Body of pancreas (tissue), 4 donors: ENCODE measurements around the gene THY1. TPM values are rescaled to one million over a fixed set of nuclear protein-coding genes. Genes with fewer than 3 reads are reported as not detected.
"Not testable (repeated sequence)": the region's sequence is repeated elsewhere in the genome, so short reads cannot be mapped to it uniquely, and the experiment has no call there.

Experiments
- ATAC-seq: fragments of 150-250 bp; one replicate; pipeline ENCODE4 v1.9.1; 2016
- DNase-seq, 4 donors: peaks; one replicate each; pipeline ENCODE4 v3.0.0-alpha.2; 2019
- H3K27ac ChIP-seq, 4 donors: fragments of 200-600 bp; sonication (generic); 1 replicate in 3 of 4; 2 replicates in 1 of 4; pipeline versions ENCODE4 v1.5.1 to v1.6.1; 2016 to 2019; ENCODE audit warnings: mild to moderate bottlenecking in 1 of 4, mixed read lengths in 1 of 4, moderate library complexity in 1 of 4
- H3K27me3 ChIP-seq, 2 donors: fragments of 200-600 bp; sonication (generic); one replicate each; pipeline ENCODE4 v1.6.0; 2016; ENCODE audit warnings: mild to moderate bottlenecking in 1 of 2
- H3K36me3 ChIP-seq, 2 donors: fragments of 200-600 bp; sonication (generic); replicated peaks in 1 of 2; 2 replicates each; pipeline ENCODE4 v1.5.1; 2016; ENCODE audit warnings: low read depth in 2 of 2; ENCODE audit not compliant: insufficient read depth in 1 of 2
- H3K4me1 ChIP-seq: fragments of 200-600 bp; sonication (generic); one replicate; pipeline ENCODE4 v1.6.0; 2016
- H3K4me3 ChIP-seq, 2 donors: fragments of 200-600 bp; sonication (generic); 1 replicate in 1 of 2; 2 replicates in 1 of 2; pipeline ENCODE4 v1.5.1; 2016 to 2019
- H3K9me3 ChIP-seq, 3 donors: fragments of 200-600 bp; sonication (generic); 1 replicate in 2 of 3; 2 replicates in 1 of 3; pipeline ENCODE4 v1.5.1; 2016
- CTCF ChIP-seq, 7 experiments: fragments of 450-650 bp in 4 of 7; fragments of 200-600 bp in 3 of 7; sonication (generic) in 3 of 7; IDR thresholded peaks; one replicate each; pipeline ENCODE4 v1.5.1; 2016 to 2019; ENCODE audit warnings: antibody characterized with exemption in 7 of 7
- POLR2A ChIP-seq, 3 donors: fragments of 450-650 bp; IDR thresholded peaks; one replicate each; pipeline ENCODE4 v1.6.1; 2016; ENCODE audit warnings: antibody characterized with exemption in 3 of 3, mild to moderate bottlenecking in 2 of 3
- WGBS, 2 donors: methylation state at CpG; one replicate each; pipeline ENCODE4 v1.1.5; 2017; 5-methylcytosine and 5-hydroxymethylcytosine counted together
- intact Hi-C: fragments of 100-400 bp; cut with DNase I; formaldehyde crosslinking; loops from one replicate; pipeline ENCODE4 v1.15.1; 2023
- total RNA-seq, 2 donors: library from RNA; depleted of rRNA; stranded (reverse); fragments of >200 nt; gene quantifications; one replicate each; pipeline ENCODE4 v1.1.0, GENCODE V29; 2016

THY1 gene
- total RNA-seq, 2 donors from 2014 or later = 6.9 to 9.9 TPM

- Histone ChIP-seq H3K4me1 (no peaks in the 10 kb centered on the region), H3K4me3 (no peak overlapping the region), H3K27ac (no peak overlapping the region), H3K27me3 (no peaks in the 10 kb centered on the region), H3K36me3 (no peaks in the 10 kb centered on the region), H3K9me3 (no peaks in the 10 kb centered on the region)
- intact Hi-C loops = no loop called here
- DNase-seq = no peak
- no peak for TF ChIP-seq CTCF (IDR thresholded peaks at IDR 0.05)
- no peak for TF ChIP-seq POLR2A (IDR thresholded peaks at IDR 0.05)
- WGBS, 2 donors = 77 to 83% methylated on average over 8 of the region's 8 CpGs
- ATAC-seq = no peak
Measured at GRCh38 chr11:119446434-119446833, 23.5 kb upstream of the THY1 start.

GRCh38 chr11:119445850-119446249, 22.9 kb upstream of the THY1 start:
- ATAC-seq = no peak
- peak in 1 of 4 donors; percentile 39 for DNase-seq
- intact Hi-C loops = no loop called here

GRCh38 chr11:119445379-119445778, 22.4 kb upstream of the THY1 start:
- Histone ChIP-seq H3K4me3 (no peak overlapping the region), H3K36me3 (no peaks in the 10 kb centered on the region), H3K9me3 (no peaks in the 10 kb centered on the region), H3K27ac (no peak overlapping the region), H3K4me1 (no peaks in the 10 kb centered on the region), H3K27me3 (no peaks in the 10 kb centered on the region)
- ATAC-seq (no peak), DNase-seq (no peak)
- WGBS, 2 donors = 78 to 84% methylated on average over 11 of the region's 11 CpGs
- TF ChIP-seq CTCF (IDR thresholded peaks at IDR 0.05) = no peak
- no peak for TF ChIP-seq POLR2A (IDR thresholded peaks at IDR 0.05)
- intact Hi-C loops = no loop called here

More at GRCh38 chr11:119445850-119446249, 22.9 kb upstream of the THY1 start:
- WGBS, 2 donors = 67 to 73% methylated on average over 4 of the region's 4 CpGs
- H3K4me1 ChIP-seq = no peaks in the 10 kb centered on the region
- H3K4me3 ChIP-seq = no peak overlapping the region
- no peak overlapping the region for H3K27ac ChIP-seq
- no peaks in the 10 kb centered on the region for H3K36me3 ChIP-seq
- no peaks in the 10 kb centered on the region for H3K9me3 ChIP-seq
- H3K27me3 ChIP-seq = no peaks in the 10 kb centered on the region
- TF ChIP-seq CTCF (IDR thresholded peaks at IDR 0.05) (no peak), POLR2A (IDR thresholded peaks at IDR 0.05) (no peak)

- intact Hi-C loops = no loop called here
- TF ChIP-seq POLR2A (IDR thresholded peaks at IDR 0.05) (no peak), CTCF (IDR thresholded peaks at IDR 0.05) (no peak)
- no peaks in the 10 kb centered on the region for H3K9me3 ChIP-seq
- no peak overlapping the region for H3K4me3 ChIP-seq
- H3K27me3 ChIP-seq = no peaks in the 10 kb centered on the region
- H3K27ac ChIP-seq = no peak overlapping the region
- no peaks in the 10 kb centered on the region for H3K4me1 ChIP-seq
- no peaks in the 10 kb centered on the region for H3K36me3 ChIP-seq
- DNase-seq = no peak
- no peak for ATAC-seq
- WGBS, 2 donors = 70 to 73% methylated on average over 5 of the region's 5 CpGs
Measured at GRCh38 chr11:119441898-119442243, 18.9 kb upstream of the THY1 start.

- no peaks in the 10 kb centered on the region for H3K36me3 ChIP-seq
- TF ChIP-seq CTCF (IDR thresholded peaks at IDR 0.05) (no peak), POLR2A (IDR thresholded peaks at IDR 0.05) (no peak)
- no peak for DNase-seq
- 44 to 59% methylated on average over 5 of the region's 5 CpGs for WGBS, 2 donors
- intact Hi-C loops = no loop called here
- no peaks in the 10 kb centered on the region for H3K27me3 ChIP-seq
- no peak overlapping the region for H3K27ac ChIP-seq
- H3K4me3 ChIP-seq = no peak overlapping the region
- no peaks in the 10 kb centered on the region for H3K9me3 ChIP-seq
- H3K4me1 ChIP-seq = no peaks in the 10 kb centered on the region
- no peak for ATAC-seq
Measured at GRCh38 chr11:119438599-119438998, 15.6 kb upstream of the THY1 start.

GRCh38 chr11:119437521-119437920, 14.5 kb upstream of the THY1 start:
- ATAC-seq, H3K27ac ChIP-seq, DNase-seq, H3K9me3 ChIP-seq, H3K4me1 ChIP-seq, H3K27me3 ChIP-seq, H3K4me3 ChIP-seq, intact Hi-C loops, H3K36me3 ChIP-seq: not testable (repeated sequence)
- WGBS, 2 donors = 72 to 82% methylated on average over 5 of the region's 5 CpGs
